ENCODE data around the gene IER5. TPM values are rescaled to one million over a fixed set of nuclear protein-coding genes. Genes with fewer than 3 reads are reported as not detected.

The IER5 gene
- total and polyA plus RNA-seq, 2 of the 13 experiments (the other 11 are each of a cell fraction or from before 2014, with no cell fraction given), result 2.5 to 3.5 TPM

DNA sequence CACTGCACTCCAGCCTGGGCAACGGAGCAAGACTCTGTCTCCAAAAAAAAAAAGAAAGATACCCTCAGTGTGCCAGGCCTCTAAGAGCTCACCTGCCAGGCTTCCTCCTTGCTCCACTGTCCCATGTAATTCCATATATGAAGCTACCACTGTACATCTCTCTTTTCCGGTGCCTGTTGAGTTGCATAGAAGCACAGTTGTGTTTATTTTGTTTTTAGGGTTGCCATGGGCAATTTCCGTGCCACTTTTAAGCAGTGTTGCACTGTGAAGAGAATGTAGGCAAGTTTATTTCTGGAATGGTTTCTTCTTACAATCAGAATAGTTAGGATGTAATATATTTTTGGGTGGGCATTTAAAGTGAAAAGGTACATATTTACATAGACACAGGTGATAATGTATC, 31.4 kb upstream of the IER5 start (continued):
- TF ChIP-seq, protein P1, sequence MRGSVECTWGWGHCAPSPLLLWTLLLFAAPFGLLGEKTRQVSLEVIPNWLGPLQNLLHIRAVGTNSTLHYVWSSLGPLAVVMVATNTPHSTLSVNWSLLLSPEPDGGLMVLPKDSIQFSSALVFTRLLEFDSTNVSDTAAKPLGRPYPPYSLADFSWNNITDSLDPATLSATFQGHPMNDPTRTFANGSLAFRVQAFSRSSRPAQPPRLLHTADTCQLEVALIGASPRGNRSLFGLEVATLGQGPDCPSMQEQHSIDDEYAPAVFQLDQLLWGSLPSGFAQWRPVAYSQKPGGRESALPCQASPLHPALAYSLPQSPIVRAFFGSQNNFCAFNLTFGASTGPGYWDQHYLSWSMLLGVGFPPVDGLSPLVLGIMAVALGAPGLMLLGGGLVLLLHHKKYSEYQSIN (CRISPR knock-in tag; IDR thresholded peaks at IDR 0.05; ENCODE audit: borderline replicate concordance), result no peak
- no peak for TF ChIP-seq ZKSCAN8 (CRISPR knock-in tag; IDR thresholded peaks at IDR 0.05; ENCODE audit: borderline replicate concordance)
- TF ChIP-seq AKAP8 (CRISPR knock-in tag; IDR thresholded peaks at IDR 0.05), result no peak

DNA sequence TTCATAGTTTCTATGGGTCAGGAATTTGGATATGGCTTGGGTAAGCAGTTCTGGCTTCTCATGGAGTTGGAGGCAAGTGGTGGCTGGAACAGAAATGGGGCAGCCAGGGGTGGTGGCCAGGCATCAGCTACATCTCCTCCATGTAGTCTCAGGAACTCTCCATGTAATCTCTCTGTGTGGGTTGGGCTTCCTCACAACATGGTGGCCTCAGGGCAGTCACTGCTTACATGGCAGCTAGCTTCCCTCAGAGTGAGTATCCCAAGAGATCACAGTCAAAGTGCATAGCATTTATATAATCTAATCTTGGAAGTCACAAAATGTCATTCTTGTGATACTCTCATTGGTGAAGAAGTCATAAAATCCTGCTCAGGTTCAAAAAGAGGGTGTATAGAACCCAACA, 29.1 kb upstream of the IER5 start:
- Histone ChIP-seq H3K4me1 (ENCODE audit: insufficient read depth, low read length) (peaks cover 17% of the 10 kb centered on the region; the same call in 1 of the 2 replicates), H3K27me3 (ENCODE audit: control insufficient read depth in 1 of 2, insufficient read depth in 2 of 2, low read length in 2 of 2) (no peaks in the 10 kb centered on the region), H3K4me3 (replicated peaks in 1 of 3; ENCODE audit: insufficient read depth in 1 of 3, low read depth in 2 of 3, low read length in 3 of 3) (no peak overlapping the region), H2AFZ (ENCODE audit: low read length) (no peak overlapping the region), H3K4me2 (ENCODE audit: low read depth, low read length) (no peak overlapping the region), H3K79me2 (ENCODE audit: insufficient read depth, low read length) (no peaks in the 10 kb centered on the region), H3K27ac (ENCODE audit: extremely low read length, insufficient read depth, low read length) (no peak overlapping the region), H4K20me1 (ENCODE audit: insufficient read depth, low read length) (no peaks in the 10 kb centered on the region), H3K9me3 (ENCODE audit: low read length) (no peaks in the 10 kb centered on the region), H3K36me3 (replicated peaks in 1 of 2; ENCODE audit: control insufficient read depth in 1 of 2, insufficient read depth in 2 of 2, low read length in 2 of 2) (no peaks in the 10 kb centered on the region), H3K9ac (ENCODE audit: insufficient read depth, low read depth, low read length) (no peak overlapping the region)
- intact Hi-C loops (cut with micrococcal nuclease; ENCODE audit: unreplicated experiment) (no loop called here), in situ Hi-C loops (cut with HindIII; ENCODE audit: extremely low pct_ligation_motif_present, low pct_unique_long_range_greater_than_20kb) (no loop called here)
- FAIRE-seq (no peak), DNase-seq (ENCODE audit: low spot score) (no peak), ATAC-seq (no peak)
- ChIA-PET POLR2A (no interaction called here), CTCF (ENCODE audit: low intra/inter-chr PET ratio, low total read pairs) (no interaction called here)
- no TSS peak for BruUV-seq (replicated peaks)
- no peak for TF ChIP-seq ZSCAN29 (CRISPR knock-in tag; conservative IDR thresholded peaks at IDR 0.05)
- TF ChIP-seq, protein P2, sequence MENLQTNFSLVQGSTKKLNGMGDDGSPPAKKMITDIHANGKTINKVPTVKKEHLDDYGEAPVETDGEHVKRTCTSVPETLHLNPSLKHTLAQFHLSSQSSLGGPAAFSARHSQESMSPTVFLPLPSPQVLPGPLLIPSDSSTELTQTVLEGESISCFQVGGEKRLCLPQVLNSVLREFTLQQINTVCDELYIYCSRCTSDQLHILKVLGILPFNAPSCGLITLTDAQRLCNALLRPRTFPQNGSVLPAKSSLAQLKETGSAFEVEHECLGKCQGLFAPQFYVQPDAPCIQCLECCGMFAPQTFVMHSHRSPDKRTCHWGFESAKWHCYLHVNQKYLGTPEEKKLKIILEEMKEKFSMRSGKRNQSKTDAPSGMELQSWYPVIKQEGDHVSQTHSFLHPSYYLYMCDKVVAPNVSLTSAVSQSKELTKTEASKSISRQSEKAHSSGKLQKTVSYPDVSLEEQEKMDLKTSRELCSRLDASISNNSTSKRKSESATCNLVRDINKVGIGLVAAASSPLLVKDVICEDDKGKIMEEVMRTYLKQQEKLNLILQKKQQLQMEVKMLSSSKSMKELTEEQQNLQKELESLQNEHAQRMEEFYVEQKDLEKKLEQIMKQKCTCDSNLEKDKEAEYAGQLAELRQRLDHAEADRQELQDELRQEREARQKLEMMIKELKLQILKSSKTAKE (CRISPR knock-in tag; IDR thresholded peaks at IDR 0.05; ENCODE audit: borderline replicate concordance), result no peak
- TF ChIP-seq ZC3H13 (CRISPR knock-in tag; IDR thresholded peaks at IDR 0.05), result no peak
- TF ChIP-seq, protein P3, sequence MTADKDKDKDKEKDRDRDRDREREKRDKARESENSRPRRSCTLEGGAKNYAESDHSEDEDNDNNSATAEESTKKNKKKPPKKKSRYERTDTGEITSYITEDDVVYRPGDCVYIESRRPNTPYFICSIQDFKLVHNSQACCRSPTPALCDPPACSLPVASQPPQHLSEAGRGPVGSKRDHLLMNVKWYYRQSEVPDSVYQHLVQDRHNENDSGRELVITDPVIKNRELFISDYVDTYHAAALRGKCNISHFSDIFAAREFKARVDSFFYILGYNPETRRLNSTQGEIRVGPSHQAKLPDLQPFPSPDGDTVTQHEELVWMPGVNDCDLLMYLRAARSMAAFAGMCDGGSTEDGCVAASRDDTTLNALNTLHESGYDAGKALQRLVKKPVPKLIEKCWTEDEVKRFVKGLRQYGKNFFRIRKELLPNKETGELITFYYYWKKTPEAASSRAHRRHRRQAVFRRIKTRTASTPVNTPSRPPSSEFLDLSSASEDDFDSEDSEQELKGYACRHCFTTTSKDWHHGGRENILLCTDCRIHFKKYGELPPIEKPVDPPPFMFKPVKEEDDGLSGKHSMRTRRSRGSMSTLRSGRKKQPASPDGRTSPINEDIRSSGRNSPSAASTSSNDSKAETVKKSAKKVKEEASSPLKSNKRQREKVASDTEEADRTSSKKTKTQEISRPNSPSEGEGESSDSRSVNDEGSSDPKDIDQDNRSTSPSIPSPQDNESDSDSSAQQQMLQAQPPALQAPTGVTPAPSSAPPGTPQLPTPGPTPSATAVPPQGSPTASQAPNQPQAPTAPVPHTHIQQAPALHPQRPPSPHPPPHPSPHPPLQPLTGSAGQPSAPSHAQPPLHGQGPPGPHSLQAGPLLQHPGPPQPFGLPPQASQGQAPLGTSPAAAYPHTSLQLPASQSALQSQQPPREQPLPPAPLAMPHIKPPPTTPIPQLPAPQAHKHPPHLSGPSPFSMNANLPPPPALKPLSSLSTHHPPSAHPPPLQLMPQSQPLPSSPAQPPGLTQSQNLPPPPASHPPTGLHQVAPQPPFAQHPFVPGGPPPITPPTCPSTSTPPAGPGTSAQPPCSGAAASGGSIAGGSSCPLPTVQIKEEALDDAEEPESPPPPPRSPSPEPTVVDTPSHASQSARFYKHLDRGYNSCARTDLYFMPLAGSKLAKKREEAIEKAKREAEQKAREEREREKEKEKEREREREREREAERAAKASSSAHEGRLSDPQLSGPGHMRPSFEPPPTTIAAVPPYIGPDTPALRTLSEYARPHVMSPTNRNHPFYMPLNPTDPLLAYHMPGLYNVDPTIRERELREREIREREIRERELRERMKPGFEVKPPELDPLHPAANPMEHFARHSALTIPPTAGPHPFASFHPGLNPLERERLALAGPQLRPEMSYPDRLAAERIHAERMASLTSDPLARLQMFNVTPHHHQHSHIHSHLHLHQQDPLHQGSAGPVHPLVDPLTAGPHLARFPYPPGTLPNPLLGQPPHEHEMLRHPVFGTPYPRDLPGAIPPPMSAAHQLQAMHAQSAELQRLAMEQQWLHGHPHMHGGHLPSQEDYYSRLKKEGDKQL (CRISPR knock-in tag; IDR thresholded peaks at IDR 0.05; ENCODE audit: low read depth), result no peak
- TF ChIP-seq KDM3A (CRISPR knock-in tag; IDR thresholded peaks at IDR 0.05; ENCODE audit: low read depth), result no peak
- TF ChIP-seq, protein P4, sequence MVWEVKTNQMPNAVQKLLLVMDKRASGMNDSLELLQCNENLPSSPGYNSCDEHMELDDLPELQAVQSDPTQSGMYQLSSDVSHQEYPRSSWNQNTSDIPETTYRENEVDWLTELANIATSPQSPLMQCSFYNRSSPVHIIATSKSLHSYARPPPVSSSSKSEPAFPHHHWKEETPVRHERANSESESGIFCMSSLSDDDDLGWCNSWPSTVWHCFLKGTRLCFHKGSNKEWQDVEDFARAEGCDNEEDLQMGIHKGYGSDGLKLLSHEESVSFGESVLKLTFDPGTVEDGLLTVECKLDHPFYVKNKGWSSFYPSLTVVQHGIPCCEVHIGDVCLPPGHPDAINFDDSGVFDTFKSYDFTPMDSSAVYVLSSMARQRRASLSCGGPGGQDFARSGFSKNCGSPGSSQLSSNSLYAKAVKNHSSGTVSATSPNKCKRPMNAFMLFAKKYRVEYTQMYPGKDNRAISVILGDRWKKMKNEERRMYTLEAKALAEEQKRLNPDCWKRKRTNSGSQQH (CRISPR knock-in tag; IDR thresholded peaks at IDR 0.05; ENCODE audit: low read depth), result no peak
- TF ChIP-seq ZNF781 (CRISPR knock-in tag; IDR thresholded peaks at IDR 0.05; ENCODE audit: borderline replicate concordance, not compliant biosample characterization), result no peak
- TF ChIP-seq, protein P5, sequence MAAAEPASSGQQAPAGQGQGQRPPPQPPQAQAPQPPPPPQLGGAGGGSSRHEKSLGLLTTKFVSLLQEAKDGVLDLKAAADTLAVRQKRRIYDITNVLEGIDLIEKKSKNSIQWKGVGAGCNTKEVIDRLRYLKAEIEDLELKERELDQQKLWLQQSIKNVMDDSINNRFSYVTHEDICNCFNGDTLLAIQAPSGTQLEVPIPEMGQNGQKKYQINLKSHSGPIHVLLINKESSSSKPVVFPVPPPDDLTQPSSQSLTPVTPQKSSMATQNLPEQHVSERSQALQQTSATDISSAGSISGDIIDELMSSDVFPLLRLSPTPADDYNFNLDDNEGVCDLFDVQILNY (CRISPR knock-in tag; conservative IDR thresholded peaks at IDR 0.05), result no peak
- TF ChIP-seq ZZZ3 (CRISPR knock-in tag; IDR thresholded peaks at IDR 0.05; ENCODE audit: borderline replicate concordance), result no peak
